Transverse colon (tissue), 4 donors: ENCODE data around the gene AHI1.

Source experiments
- POLR2A ChIP-seq: fragments of 450-650 bp; IDR thresholded peaks from one replicate; pipeline ENCODE4 v1.6.1; 2016; ENCODE audit warnings: antibody characterized with exemption, mild to moderate bottlenecking, moderate library complexity
- POLR2AphosphoS5 ChIP-seq, 3 donors: sonication (generic); formaldehyde crosslinking; IDR thresholded peaks; one replicate each; pipeline ENCODE4 v1.6.1; 2016; ENCODE audit warnings: antibody characterized with exemption in 3 of 3
- TF ChIP-seq, protein P1 (sequence below), 5 experiments: fragments of 200-600 bp in 3 of 5; fragments of 450-650 bp in 2 of 5; sonication (generic) in 3 of 5; IDR thresholded peaks; 1 replicate in 2 of 5; 2 replicates in 3 of 5; pipeline ENCODE4 v1.5.1; 2016 to 2017; ENCODE audit warnings: antibody characterized with exemption in 5 of 5, inconsistent platforms in 3 of 5, mild to moderate bottlenecking in 2 of 5, moderate library complexity in 1 of 5

DNA sequence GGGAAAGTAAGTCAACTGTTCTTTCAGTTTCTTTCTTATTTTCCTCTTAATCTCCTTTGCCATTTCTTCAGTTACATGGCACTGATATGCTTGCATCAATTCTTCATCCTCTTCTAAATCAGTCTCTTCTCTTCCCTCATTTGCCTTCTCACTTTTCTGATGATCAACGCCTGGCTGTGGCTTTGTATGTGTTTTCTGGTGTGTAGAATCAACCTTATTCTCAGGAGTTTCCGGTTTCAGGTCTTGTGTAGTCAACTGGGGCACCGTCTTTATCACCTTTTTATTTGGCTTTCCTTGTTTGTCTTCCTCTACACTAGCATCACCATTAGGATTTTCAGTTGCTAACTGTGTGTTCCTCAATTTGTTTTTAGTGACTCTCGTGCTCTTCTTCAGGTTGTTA is 31.6 kb downstream of the AHI1 start:
- TF ChIP-seq, protein P1, sequence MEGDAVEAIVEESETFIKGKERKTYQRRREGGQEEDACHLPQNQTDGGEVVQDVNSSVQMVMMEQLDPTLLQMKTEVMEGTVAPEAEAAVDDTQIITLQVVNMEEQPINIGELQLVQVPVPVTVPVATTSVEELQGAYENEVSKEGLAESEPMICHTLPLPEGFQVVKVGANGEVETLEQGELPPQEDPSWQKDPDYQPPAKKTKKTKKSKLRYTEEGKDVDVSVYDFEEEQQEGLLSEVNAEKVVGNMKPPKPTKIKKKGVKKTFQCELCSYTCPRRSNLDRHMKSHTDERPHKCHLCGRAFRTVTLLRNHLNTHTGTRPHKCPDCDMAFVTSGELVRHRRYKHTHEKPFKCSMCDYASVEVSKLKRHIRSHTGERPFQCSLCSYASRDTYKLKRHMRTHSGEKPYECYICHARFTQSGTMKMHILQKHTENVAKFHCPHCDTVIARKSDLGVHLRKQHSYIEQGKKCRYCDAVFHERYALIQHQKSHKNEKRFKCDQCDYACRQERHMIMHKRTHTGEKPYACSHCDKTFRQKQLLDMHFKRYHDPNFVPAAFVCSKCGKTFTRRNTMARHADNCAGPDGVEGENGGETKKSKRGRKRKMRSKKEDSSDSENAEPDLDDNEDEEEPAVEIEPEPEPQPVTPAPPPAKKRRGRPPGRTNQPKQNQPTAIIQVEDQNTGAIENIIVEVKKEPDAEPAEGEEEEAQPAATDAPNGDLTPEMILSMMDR (IDR thresholded peaks at IDR 0.05), result no peak
- TF ChIP-seq POLR2A (no peak), POLR2AphosphoS5 (IDR thresholded peaks at IDR 0.05) (no peak)
